Stimulated activated CD8-positive, alpha-beta memory T cell treated with anti-CD3 and anti-CD28 coated beads, Interleukin-4, amount 100 ng/mL, for 4 hours (primary cell): Measurements from ENCODE around the gene TRIM75.
"Not testable (repeated sequence)": the region's sequence is repeated elsewhere in the genome, so short reads cannot be mapped to it uniquely, and the experiment has no call there.

Source experiments
- DNase-seq, 2 donors: peaks; one replicate each; pipeline ENCODE4 v3.0.0-alpha.2; 2020; ENCODE audit warnings: low read depth in 2 of 2, low spot score in 1 of 2

TRIM75 gene

DNA sequence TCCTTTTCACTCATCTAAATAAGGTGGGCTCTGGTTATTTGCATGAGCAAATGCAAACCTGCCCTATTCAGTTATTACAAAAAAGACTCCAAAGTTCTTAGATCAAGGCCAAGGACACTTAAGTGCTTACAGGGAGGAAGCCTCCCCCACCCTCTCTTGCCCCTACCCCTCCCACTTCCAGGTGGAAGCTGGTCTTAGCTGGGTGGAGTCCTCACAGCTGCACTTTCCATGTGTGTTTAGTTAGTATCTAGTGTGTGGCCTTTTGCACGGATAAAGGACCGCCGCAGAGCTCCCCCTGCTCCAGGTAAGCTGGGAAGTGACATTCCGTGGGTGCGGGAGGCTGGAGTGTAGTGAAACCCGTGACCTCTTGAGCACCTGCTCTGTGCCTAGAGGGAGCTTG, at the start of gene TRIM75:
TRIM75 (plus strand) TSS at position 222 of the 400 bp plus-strand sequence. CDS start 5,282 bp downstream, outside the sequence.
- no peak for DNase-seq

DNA sequence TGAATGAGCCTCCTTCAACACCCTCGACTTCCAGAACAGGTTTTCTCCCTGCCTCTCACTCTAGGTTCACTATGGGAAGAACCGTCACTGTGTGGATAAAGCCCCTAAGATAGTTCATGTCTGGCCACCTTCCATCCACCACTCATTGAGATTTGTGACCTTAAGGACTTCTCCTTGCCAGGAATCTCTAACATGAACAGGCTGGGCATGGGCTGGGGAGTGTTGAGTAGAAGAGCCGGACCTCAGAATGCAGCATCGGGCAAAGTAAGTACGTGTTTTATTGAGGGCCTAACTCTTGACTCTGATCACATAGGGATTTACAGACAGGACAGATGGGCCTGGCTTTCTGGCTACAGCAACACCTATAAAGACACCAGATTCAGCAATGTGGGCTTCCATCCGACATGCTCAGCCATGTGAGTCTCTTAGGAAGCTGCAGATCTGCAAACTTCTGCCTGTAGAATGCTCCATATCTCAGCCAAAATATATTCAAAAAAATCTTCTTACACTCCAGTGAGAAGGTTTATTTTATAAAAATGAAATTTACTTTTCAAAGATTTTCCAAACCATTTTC, 48.2 kb upstream of the TRIM75 start:
- DNase-seq: no peak

DNA sequence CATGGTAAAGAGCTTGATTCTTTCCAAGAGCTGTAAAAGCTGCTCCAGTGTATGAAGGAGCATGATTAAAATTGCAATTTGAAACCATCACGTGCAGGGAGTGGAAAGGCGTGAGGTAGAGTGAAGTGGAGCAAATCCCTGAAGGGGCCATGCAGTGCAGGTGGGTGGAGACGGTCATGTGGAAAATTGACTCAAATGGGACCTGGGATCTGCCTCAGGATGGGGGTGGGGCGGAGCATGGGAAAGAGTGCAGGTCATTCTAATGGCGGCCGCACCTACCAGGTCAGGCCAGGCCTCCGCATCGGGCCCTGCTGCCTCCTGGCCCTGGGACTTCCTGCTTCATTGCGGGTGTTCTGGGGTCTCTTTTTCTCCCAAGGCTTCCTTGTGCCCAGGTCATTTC, 47.2 kb upstream of the TRIM75 start:
- no peak for DNase-seq

DNA sequence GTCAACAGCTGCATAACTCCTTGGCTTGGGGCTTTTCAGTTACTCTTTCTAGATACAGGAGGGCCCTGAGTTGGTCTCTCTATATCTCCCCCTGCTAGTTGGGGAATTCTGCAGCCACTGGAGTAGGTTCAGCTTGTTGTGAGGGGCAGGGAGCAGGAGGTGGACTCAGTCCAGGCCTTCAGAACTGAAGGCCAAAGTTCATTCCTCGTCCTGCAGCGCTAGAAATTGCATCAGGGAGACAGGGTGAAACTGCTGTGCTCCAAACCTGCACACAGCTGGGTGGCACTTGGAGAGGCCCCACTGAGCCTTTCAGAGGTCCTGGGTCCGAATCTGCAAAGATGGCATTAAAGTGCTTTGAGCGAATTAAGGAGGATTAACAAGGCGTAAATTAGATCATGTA, 46.8 kb upstream of the TRIM75 start:
- no peak for DNase-seq

DNA sequence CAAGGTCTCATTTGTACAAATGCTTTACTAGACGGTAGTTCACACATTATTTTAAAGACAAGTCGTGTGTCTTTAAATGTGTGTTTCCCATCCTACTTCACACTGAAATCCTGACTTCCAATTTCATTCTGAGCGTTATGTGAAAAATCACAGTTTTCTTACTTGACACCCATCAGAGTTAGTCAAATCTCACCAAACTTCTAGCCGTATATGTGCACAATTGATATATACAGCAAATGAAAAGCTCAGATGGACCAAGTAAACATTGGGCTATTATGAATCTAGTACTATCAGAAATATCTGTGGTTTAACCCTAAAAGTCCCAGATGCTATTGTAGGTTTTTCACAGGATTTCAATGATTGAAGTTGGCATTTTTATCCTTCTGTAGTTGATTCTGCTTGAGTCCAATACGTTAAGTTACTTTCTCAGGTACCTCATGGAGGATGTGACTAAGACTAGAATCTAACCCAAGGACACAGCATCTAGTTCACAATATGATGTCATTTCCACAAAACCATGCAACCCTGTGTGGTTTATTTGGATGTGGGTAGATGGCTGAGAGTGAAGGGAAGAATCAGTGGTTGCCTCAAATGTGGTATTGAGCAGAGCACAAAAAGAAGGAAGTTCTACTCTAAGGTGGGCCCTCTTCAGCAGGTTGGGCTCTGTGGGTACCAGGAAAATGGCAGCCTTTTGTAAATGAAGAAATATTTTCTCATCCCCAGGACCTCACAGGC, 44.0 kb upstream of the TRIM75 start:
- DNase-seq: no peak

DNA sequence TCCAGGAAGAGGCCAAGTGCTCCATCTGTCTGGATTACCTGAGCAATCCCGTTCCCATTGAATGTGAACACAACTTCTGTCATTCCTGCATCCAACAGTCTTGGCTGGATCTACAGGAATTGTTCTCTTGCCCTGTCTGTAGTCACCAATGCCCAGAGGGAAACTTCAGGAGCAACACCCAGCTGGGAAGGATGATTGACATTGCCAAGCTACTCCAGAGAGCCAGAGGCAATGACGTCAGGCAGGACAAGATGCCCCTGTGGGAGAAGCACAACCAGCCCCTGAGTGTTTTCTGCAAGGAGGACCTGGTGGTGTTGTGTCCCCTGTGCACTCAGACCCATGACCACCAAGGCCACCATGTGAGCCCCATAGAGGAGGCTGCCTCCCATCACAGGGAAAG, 43.2 kb upstream of the TRIM75 start:
- no peak for DNase-seq

DNA sequence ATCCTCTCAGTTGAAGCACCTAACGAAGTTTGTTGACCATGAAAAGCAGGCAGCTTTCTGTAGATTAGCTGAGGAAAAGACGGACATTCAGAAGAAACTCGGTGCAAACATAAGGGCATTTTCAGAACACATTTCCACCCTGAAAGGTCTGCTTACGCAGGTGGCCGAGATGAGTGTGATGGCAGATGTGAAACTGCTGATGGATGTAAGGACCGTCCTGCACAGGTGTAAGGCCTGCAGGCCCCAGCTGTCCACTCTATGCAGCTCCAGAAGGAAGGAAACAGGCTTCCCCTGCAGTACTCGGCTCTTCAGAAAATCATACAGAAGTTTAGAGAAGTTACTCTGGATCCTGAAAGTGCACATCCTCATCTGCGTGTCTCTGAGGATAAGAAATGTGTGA, 42.7 kb upstream of the TRIM75 start:
- DNase-seq: no peak

DNA sequence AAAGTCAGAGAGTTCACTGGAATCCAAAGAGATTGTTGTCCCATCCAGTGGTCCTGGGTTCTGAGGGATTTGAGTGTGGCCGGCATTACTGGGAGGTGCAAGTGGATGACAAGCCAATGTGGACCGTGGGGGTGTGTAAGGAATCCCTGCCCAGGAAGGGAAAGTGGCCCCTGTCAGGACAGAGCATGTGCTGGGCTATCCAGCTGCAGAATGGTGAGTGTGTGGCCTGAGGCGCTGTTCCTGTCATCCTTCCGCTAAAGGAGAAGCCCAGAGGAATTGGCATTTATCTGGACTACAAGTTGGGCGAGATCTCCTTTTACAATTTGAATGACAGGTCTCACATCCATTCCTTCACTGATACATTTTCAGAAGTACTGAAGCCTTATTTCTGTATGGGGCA, 42.3 kb upstream of the TRIM75 start:
- no peak for DNase-seq

DNA sequence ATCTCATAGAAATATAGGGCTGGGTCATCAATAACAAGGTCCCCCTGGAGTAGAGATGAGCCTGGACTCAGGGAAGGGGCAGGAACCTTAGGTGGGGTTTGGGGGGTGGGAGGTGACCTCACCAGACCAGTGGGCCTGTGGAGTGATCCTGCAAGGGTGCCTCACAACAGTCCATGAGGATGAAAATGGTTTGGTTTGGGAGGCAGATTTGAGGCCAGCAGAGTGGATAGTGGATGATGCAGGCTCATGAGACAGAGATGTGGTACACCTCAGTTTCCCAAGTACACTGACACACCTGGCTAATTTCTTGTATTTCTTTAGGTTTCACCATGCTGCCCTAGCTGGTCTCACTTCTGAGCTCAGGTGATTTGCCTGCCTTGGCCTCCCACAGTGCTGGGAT, 40.0 kb upstream of the TRIM75 start:
- no peak for DNase-seq

DNA sequence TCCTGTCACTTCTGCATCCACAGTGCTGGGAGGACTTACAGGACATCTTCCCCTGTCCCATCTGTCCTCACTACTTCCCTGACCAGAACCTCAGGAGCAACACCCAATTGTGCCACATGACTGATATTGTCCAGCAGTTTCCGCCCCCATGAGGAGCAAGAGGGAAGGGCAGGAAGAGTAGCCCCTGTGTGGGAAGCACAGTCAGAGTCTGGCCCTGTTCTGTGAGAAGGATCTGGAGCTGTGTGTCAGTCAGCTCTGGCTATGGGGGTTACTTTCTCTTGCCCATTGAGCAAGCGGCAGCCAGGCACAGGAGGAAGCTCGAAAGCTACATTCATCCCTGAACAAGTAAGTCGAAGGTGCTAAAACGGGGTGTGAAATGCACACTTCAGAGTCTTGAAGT, 36.7 kb upstream of the TRIM75 start:
- no peak for DNase-seq

DNA sequence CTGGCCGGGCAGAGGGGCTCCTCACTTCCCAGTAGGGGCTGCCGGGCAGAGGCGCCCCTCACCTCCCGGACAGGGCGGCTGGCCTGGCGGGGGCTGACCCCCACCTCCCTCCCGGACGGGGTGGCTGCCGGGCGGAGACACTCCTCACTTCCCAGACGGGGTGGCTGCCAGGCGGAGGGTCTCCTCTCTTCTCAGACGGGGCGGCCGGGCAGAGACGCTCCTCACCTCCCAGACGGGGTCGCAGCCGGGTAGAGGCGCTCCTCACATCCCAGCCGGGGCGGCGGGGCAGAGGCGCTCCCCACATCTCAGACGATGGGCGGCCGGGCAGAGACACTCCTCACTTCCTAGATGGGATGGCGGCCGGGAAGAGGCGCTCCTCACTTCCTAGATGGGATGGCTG, 33.7 kb upstream of the TRIM75 start:
- DNase-seq: not testable (repeated sequence)

DNA sequence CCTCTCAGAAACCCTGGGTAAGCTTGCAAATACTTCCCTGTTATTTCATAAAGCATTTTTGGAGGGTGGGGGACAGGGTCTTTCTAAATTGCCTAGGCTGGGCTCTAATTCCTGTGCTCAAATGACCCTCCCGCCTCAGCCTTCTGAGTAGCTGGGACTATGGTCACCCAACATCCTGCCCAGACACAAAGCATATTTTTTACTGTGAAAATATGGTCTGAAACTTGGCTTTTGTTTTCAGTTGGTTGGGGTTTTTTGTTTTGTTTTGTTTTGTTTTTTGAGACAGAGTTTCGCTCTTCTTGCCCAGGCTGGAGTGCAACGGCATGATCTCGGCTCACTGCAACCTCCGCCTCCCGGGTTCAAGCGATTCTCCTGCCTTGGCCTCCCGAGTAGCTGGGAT, 27.9 kb upstream of the TRIM75 start:
- not testable (repeated sequence) for DNase-seq

DNA sequence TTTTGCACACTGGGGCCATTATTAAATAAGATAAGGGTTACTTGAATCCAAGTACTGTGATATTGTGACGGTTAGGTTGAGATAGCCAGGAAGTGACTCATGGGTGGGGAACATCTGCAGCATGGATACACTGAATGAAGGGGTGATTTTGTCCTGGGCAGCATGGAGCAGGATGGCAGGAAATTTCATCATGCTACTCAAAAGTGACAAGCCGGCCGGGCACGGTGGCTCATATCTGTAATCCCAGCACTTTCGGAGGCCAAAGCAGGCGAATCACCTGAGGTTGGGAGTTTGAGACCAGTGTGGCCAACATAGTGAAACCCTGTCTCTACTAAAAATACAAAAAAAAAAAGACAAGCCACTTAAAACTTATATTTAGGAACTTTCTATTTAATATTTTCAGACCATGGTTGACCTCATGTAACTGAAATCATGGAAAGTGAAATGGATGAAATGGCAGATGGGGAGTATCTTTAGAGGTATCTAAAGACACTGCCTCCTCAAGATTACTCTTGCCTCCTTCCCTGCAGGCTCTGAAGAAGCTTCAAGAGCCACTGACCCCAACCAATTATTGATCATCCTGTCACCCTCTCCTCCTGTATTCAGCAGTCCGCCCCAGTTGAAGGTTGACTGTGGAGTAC, 25.8 kb upstream of the TRIM75 start:
- DNase-seq: no peak

DNA sequence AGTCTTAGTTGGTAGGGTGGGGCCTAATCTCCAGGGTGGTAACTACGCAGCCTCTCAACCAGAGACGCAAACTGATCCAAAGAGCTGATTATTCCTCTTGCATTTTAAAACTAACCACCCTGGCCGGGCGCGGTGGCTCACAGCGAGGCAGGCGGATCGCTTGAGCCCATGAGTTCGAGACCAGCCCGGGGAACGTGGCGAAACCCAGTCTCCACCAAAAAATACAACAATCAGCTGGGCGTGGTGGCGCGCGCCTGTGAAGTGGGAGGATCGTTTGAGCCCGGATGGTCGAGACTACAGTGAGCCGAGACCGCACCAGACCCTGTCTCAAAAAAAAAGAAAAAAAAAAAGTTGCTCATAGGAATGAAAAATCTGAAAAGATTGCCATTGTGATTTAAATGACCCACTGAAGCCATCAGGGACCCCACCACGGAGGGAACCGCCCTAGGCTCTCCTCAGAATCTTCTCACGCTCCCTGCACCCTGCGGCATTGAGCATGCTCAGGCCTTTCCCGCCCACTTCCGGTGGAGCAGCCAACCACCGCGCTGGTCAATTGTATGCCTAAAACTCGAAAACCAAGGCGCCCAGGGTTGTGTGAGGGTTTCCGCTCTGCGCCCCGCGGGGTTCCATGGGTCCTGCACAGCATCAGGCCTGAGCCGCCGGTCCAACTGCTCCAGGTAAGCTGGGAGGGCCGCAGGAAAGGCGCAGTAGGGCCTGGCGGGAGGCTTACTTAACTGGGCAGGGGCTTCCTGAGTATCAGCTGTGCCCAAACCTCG, 22.0 kb upstream of the TRIM75 start, which contains the start of gene TRIM60:
TRIM60 (plus strand) TSS at position 564 of the 776 bp plus-strand sequence. CDS start 8,074 bp downstream, outside the sequence.
- no peak for DNase-seq

DNA sequence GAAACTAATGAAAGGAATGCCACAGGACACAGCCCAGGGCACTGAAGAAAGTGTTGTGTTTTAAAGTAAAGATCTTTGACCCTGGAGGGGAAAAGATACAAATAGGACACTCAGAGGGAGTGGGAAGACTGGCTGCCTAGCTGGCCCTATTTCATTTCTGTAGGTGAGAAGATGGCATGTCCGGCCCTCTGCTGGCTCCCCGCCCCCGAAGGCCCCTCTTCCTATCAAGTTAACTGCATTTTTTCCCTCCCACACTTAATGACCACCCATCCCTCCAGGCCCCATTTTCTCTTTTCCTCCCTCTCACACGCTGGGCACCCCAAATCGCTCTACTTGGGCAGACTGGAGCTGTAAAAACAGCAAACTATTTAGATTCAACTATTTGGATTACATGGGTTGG, 5.5 kb upstream of the TRIM75 start:
- no peak for DNase-seq

DNA sequence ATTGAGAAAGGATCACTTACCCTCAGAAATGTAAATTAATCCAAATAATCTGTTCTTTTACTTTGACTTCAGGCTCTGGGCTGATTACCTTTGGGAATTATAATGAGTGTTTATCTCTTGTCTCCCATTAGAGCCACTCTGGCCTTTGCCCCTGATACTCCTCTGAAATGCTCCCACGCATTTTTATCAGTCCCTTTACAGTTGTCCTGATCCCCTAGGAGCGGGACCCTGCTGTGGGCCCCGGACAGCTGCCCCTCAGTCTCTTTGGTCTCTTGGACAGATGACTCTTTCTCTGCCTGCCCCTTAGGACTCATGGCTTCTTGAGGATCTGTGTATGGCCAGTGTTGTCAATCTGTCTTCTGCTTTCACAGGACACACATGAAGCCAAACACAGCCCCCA, 1.0 kb upstream of the TRIM75 start:
- no peak for DNase-seq

DNA sequence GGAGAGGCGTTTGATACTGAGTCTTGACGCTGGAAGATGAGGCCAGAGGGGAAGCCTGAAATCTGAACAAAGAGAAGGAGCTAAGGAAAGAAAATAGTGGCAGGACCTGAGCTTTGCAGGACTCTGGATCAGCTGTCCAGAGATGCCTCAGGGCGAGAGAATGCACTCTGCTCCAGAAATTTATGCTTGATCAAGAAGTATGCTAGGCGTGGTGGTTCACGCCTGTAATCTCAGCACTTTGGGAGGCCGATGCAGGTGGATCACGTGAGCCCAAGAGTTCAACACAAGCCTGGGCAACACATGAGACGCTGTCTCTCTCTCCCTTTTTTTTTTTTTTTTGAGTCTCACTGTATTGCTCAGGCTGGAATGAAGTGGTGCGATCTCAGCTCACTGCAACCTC, 1.9 kb downstream of the TRIM75 start:
- no peak for DNase-seq

DNA sequence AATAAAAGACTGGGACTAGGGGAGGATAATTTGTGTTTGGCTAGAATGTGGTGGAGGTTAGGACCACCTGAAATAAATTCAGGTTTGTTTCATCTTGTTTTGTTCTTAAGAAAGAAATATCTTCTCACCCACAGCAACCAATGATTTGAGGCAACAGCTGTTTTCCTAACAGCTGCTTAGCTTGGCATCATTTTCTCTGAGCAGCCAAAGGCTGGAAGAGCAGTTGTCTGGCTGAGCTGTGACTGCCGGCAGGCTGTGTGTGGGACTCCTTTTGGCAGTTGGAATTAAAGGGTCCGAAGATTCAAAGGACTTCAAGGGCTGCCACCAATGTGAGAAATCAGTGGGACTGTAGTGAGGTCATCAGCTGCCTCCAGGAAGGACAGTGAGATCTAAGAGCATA, 5.0 kb downstream of the TRIM75 start:
- no peak for DNase-seq

DNA sequence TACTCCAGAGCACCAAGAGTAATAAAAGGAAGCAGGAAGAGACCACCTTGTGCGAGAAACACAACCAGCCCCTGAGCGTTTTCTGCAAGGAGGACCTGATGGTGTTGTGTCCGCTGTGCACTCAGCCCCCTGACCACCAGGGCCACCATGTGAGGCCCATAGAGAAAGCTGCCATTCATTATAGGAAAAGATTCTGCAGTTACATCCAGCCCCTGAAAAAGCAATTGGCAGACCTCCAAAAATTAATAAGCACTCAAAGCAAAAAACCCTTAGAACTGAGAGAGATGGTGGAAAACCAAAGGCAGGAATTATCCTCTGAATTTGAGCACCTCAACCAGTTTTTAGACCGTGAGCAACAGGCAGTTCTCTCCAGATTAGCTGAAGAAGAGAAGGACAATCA, 5.7 kb downstream of the TRIM75 start:
- no peak for DNase-seq

DNA sequence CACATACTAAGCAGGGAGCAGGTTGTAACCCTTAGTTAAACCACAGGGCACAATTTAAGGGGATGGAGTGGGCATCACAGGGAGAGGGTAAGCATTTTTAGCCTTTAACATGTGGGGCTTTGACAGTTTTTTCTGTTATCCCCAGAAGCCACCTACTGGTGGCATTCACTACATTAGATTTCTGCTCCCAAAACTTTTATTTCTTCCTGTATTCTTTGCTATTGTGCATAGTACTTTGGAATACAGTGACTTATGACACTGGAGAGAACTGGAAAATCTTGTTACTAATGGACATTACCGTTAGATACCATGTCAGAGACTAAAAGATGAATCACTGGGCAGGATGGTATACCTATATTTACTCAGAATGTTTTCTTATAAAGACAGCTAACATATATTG, 7.3 kb downstream of the TRIM75 start:
- no peak for DNase-seq

DNA sequence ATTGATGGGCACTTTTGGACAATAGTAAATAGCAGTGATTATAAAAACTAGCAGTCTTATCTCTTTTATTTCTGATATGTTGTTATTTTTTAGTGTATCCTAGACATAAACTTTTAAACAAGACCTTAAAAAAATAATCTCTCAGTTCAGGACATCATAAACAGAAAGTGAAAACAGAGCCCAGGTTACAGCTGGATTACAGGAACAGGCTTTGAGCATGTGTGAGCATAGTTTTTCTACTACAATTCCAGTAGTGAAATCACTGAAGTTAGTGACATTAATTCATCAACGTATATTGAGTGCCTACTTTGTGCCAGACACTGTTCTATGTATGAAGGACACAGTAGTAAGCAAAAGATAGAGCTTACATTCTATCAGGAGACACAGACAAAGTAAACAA, 16.9 kb downstream of the TRIM75 start:
- no peak for DNase-seq

DNA sequence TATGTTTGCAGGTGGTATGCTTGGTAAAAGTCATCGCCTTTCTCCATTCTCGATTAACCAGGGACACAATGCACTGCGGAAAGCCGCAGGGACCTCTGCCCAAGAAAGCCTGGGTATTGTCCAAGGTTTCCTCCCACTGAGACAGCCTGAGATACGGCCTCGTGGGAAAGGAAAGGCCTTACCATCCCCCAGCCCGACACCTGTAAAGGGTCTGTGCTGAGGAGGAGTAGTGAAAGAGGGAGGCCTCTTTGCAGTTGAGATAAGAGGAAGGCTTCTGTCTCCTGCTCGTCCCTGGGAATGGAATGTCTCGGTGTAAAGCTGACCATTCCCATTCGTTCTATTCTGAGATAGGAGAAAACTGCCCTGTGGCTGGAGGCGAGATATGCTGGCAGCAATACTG, 19.7 kb downstream of the TRIM75 start:
- not testable (repeated sequence) for DNase-seq
